ENCODE measurements around the gene GNA14. TPM values are rescaled to one million over a fixed set of nuclear protein-coding genes. Genes with fewer than 3 reads are reported as not detected.
"Not testable (repeated sequence)": the region's sequence is repeated elsewhere in the genome, so short reads cannot be mapped to it uniquely, and the experiment has no call there.

Gene GNA14
- total RNA-seq, 1 experiment from 2014 or later = not detected

DNA sequence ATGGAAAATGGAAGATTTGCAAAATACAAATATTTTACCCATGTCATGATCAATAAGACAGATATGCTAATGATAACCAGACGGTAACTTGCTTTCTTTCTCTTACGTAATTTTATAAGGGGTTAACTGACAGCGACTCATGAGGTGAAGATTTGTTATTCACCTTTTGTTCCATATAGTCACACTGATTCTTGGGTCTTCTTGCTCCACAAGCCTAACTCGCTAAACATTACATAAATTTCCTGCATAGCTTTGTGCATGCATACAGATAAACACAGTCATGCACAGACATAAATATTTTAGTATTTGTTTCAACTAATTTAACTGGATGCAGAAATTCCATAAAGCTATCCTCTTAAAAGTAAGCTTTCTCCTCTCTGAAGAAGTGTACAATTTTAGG lies 244.9 kb downstream of the GNA14 start:
- Mint-ChIP-seq H3K9me3 (ENCODE audit: unreplicated experiment) (peaks cover 4% of the 10 kb centered on the region), H3K27me3 (ENCODE audit: insufficient read depth, unreplicated experiment) (no peaks in the 10 kb centered on the region), H3K27ac (ENCODE audit: low read depth, unreplicated experiment) (no peak overlapping the region), H3K36me3 (ENCODE audit: insufficient read depth, unreplicated experiment) (peaks cover 21% of the 10 kb centered on the region), H3K4me1 (ENCODE audit: insufficient read depth, unreplicated experiment) (no peaks in the 10 kb centered on the region), H3K4me3 (ENCODE audit: unreplicated experiment) (no peak overlapping the region)
- POLR2A ChIA-PET = no interaction called here
- intact Hi-C loops (cut with micrococcal nuclease) = no loop called here
- no peak for DNase-seq (ENCODE audit: unreplicated experiment)
- TF ChIP-seq CTCF (IDR thresholded peaks at IDR 0.05; ENCODE audit: unreplicated experiment) = no peak
- no TSS peak for BruUV-seq (replicated peaks)
- CTCF ChIA-PET = interaction anchor here (0.5 kb wide), 1 partner anchor 626 kb away, joined by 4 read pairs; no protein-coding TSS in a partner anchor

DNA sequence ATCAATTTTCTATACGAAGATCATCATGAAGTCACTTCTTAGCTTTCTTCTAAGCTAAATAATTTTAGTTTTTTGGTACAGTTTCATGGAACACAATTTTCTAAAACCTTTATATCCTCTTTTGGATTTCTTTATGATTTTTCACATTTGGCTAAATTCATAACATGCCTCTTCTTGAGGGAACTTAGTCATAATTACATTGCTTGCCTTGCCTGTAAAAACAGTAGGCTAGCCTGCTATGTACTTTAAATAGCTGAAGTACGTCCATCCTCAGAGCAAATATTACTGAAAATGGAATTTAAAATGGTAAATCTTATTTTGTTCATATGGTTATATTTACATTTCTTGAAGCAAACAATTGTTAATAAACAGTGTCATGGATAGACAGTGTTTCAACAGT lies 245.8 kb downstream of the GNA14 start:
- H3K9me3 Mint-ChIP-seq (ENCODE audit: unreplicated experiment) = no peaks in the 10 kb centered on the region
- BruUV-seq (replicated peaks) = no TSS peak

GRCh38 chr9:77399964-77400363 lies 248.2 kb downstream of the GNA14 start:
- no peaks in the 10 kb centered on the region for H3K4me1 Mint-ChIP-seq (ENCODE audit: insufficient read depth, unreplicated experiment)
- POLR2A ChIA-PET = no interaction called here
- H3K36me3 Mint-ChIP-seq (ENCODE audit: insufficient read depth, unreplicated experiment) = no peaks in the 10 kb centered on the region
- intact Hi-C loops (cut with micrococcal nuclease) = no loop called here
- CTCF ChIA-PET = interaction anchor here (1.2 kb wide), 1 partner anchor 57 kb away, joined by 8 read pairs; no protein-coding TSS in a partner anchor
- no peak for DNase-seq (ENCODE audit: unreplicated experiment)
- TF ChIP-seq CTCF (IDR thresholded peaks at IDR 0.05; ENCODE audit: unreplicated experiment) = no peak
- H3K4me3 Mint-ChIP-seq (ENCODE audit: unreplicated experiment) = no peak overlapping the region
- H3K9me3 Mint-ChIP-seq (ENCODE audit: unreplicated experiment) = no peaks in the 10 kb centered on the region
- BruUV-seq (replicated peaks) = no TSS peak
- H3K27ac Mint-ChIP-seq (ENCODE audit: low read depth, unreplicated experiment) = no peak overlapping the region
- no peaks in the 10 kb centered on the region for H3K27me3 Mint-ChIP-seq (ENCODE audit: insufficient read depth, unreplicated experiment)

More for the DNA sequence above, 245.8 kb downstream of the GNA14 start:
- no peak for DNase-seq (ENCODE audit: unreplicated experiment)
- no peaks in the 10 kb centered on the region for H3K4me1 Mint-ChIP-seq (ENCODE audit: insufficient read depth, unreplicated experiment)
- no peaks in the 10 kb centered on the region for H3K27me3 Mint-ChIP-seq (ENCODE audit: insufficient read depth, unreplicated experiment)
- H3K4me3 Mint-ChIP-seq (ENCODE audit: unreplicated experiment) = no peak overlapping the region
- H3K36me3 Mint-ChIP-seq (ENCODE audit: insufficient read depth, unreplicated experiment) = peaks cover 17% of the 10 kb centered on the region
- no peak overlapping the region for H3K27ac Mint-ChIP-seq (ENCODE audit: low read depth, unreplicated experiment)
- ChIA-PET POLR2A (interaction anchor here (0.6 kb wide), 1 partner anchor 48 kb away, joined by 3 read pairs; no protein-coding TSS in a partner anchor), CTCF (no interaction called here)
- TF ChIP-seq CTCF (IDR thresholded peaks at IDR 0.05; ENCODE audit: unreplicated experiment) = no peak
- intact Hi-C loops (cut with micrococcal nuclease) = no loop called here

DNA sequence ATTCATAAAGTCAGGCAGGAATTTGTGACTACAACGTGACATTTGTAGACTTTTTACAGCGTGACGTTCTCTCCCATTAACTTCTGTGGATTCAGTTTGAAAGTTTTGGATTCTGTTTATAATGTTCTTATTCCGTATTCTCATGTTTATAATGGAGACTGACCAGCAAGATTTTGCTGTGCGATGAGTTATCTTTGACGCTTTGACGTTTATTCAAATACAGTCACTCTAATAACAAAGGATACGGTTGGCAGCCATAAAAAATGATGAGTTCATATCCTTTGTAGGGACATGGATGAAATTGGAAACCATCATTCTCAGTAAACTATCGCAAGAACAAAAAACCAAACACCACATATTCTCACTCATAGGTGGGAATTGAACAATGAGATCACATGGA lies 249.5 kb downstream of the GNA14 start:
- POLR2A ChIA-PET; DNase-seq (ENCODE audit: unreplicated experiment); H3K27me3 Mint-ChIP-seq (ENCODE audit: insufficient read depth, unreplicated experiment); BruUV-seq (replicated peaks); H3K36me3 Mint-ChIP-seq (ENCODE audit: insufficient read depth, unreplicated experiment); H3K27ac Mint-ChIP-seq (ENCODE audit: low read depth, unreplicated experiment); H3K9me3 Mint-ChIP-seq (ENCODE audit: unreplicated experiment); intact Hi-C loops (cut with micrococcal nuclease); H3K4me3 Mint-ChIP-seq (ENCODE audit: unreplicated experiment); H3K4me1 Mint-ChIP-seq (ENCODE audit: insufficient read depth, unreplicated experiment): not testable (repeated sequence)
- CTCF ChIA-PET = interaction anchor here (0.6 kb wide), 1 partner anchor 95 kb away, joined by 3 read pairs; no protein-coding TSS in a partner anchor

DNA sequence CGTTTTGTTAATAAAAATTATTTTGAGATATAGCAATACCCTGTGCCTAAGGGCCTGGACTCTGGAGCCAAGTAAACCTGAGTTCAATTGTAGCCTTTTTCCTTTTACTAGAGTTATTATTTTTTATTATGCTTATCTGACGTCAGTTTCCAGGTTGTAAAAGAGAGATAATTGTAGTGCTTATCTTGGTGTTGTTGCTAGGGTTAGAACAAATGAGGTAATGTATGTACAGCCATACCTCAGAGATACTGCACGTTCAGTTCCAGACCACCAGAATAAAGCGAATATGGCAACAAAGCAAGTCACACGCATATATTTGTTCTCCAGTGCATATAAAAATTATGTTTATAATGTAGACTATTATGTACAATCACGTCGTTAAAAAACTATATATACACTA lies 255.8 kb downstream of the GNA14 start:
- intact Hi-C loops (cut with micrococcal nuclease) = no loop called here
- H3K27me3 Mint-ChIP-seq (ENCODE audit: insufficient read depth, unreplicated experiment) = no peaks in the 10 kb centered on the region
- ChIA-PET POLR2A (no interaction called here), CTCF (no interaction called here)
- H3K4me1 Mint-ChIP-seq (ENCODE audit: insufficient read depth, unreplicated experiment) = no peaks in the 10 kb centered on the region
- BruUV-seq (replicated peaks) = no TSS peak
- H3K36me3 Mint-ChIP-seq (ENCODE audit: insufficient read depth, unreplicated experiment) = peaks cover 7% of the 10 kb centered on the region
- H3K4me3 Mint-ChIP-seq (ENCODE audit: unreplicated experiment) = no peak overlapping the region
- H3K9me3 Mint-ChIP-seq (ENCODE audit: unreplicated experiment) = no peaks in the 10 kb centered on the region
- no peak for DNase-seq (ENCODE audit: unreplicated experiment)
- H3K27ac Mint-ChIP-seq (ENCODE audit: low read depth, unreplicated experiment) = no peak overlapping the region
- no peak for TF ChIP-seq CTCF (IDR thresholded peaks at IDR 0.05; ENCODE audit: unreplicated experiment)

Measured in MCF 10A (cell line).